Effector memory CD4-positive, alpha-beta T cell (primary cell): ENCODE data around the gene TEAD1.

Experiments used
- DNase-seq, 3 donors: peaks; one replicate each; pipeline ENCODE4 v3.0.0-alpha.2; 2020
- H3K27ac ChIP-seq: 2 replicates; pipeline ENCODE4 v1.7.0; 2013; ENCODE audit warnings: mild to moderate bottlenecking, low read length, moderate library complexity; ENCODE audit not compliant: insufficient read depth, poor library complexity, severe bottlenecking
- H3K27me3 ChIP-seq: replicated peaks from 2 replicates; pipeline ENCODE4 v1.7.0; 2013; ENCODE audit warnings: mild to moderate bottlenecking, low read length; ENCODE audit not compliant: insufficient read depth, control insufficient read depth, poor library complexity, severe bottlenecking
- H3K36me3 ChIP-seq: 2 replicates; pipeline ENCODE4 v1.7.0; 2013; ENCODE audit warnings: mild to moderate bottlenecking, low read length, moderate library complexity; ENCODE audit not compliant: control insufficient read depth, insufficient read depth
- H3K4me1 ChIP-seq: 2 replicates; pipeline ENCODE4 v1.7.0; 2013; ENCODE audit warnings: low read length, mild to moderate bottlenecking; ENCODE audit not compliant: control insufficient read depth, insufficient read depth, poor library complexity, severe bottlenecking
- H3K4me3 ChIP-seq: 2 replicates; pipeline ENCODE4 v1.7.0; 2013; ENCODE audit warnings: low read length, low read depth, mild to moderate bottlenecking; ENCODE audit not compliant: insufficient read depth, poor library complexity, severe bottlenecking
- H3K9me3 ChIP-seq: 2 replicates; pipeline ENCODE4 v1.7.0; 2013; ENCODE audit warnings: mild to moderate bottlenecking, low read length, moderate library complexity; ENCODE audit not compliant: control insufficient read depth

The TEAD1 gene

DNA sequence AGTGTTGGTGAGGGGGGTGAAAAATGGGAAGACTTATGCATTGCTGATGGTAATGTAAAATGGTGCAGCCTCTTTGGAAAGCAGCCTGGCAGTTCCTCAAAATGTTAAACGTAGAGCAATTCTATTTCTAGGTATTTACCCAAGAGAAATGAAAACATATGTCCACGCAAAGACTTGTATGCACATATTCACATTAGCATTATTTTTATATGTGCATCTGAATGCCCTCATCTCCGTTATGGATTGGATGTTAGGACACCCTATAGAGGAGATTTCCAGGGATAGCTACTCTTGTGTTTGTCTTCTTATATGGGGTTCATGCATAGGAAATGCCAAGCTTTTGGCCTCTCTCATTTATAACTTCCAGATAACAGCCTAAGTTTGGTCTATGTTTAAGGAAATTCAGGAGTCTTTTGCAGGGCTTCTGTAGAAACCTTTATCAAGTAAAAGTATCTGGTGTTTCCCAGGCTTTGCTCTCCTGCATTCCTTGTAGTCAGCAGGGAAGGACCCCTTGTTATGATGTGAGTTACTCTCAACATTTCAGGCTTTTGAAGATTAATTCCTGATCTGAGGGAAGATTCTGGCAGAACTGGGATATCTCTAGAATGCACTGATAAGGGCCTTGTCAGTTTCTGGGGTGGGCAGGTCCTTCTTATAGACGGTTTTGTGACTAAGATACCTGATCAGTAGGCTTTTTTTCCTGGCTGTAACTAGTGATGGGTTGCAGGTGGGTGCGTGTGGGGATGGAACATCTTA, 116.8 kb downstream of the TEAD1 start:
- Histone ChIP-seq H3K9me3 (no peaks in the 10 kb centered on the region), H3K27ac (no peak overlapping the region), H3K36me3 (no peaks in the 10 kb centered on the region), H3K4me1 (no peaks in the 10 kb centered on the region), H3K27me3 (peaks cover 2% of the 10 kb centered on the region), H3K4me3 (no peak overlapping the region)
- DNase-seq, result no peak

DNA sequence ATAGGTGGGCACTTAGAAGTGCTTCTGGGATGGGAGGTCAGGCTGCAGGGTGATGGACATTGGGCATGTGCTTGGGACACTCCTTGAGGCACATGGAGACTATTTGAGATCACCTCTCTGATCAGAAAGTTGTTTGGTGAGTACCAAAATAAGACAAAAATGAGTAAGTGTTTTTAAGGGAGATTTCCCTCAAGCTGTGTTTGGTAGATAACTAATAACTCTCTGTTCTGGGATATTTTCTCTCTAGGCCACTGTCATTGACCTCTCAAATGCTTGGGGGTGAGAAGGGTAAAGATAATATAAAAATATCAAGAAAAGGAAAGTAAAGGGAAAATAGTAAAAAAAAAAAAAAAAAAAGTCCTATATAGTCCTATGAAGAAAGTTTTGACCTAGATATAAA, 117.8 kb downstream of the TEAD1 start:
- H3K4me1 ChIP-seq, result no peaks in the 10 kb centered on the region
- no peak overlapping the region for H3K27ac ChIP-seq

GRCh38 chr11:12792590-12792989, 118.4 kb downstream of the TEAD1 start:
- H3K9me3 ChIP-seq, result no peaks in the 10 kb centered on the region
- no peak overlapping the region for H3K27ac ChIP-seq
- no peaks in the 10 kb centered on the region for H3K4me1 ChIP-seq
- no peak for DNase-seq
- peaks cover 2% of the 10 kb centered on the region for H3K27me3 ChIP-seq
- no peaks in the 10 kb centered on the region for H3K36me3 ChIP-seq
- no peak overlapping the region for H3K4me3 ChIP-seq

More for the DNA sequence above, 117.8 kb downstream of the TEAD1 start:
- Histone ChIP-seq H3K27me3 (peaks cover 2% of the 10 kb centered on the region), H3K36me3 (no peaks in the 10 kb centered on the region), H3K4me3 (no peak overlapping the region), H3K9me3 (no peaks in the 10 kb centered on the region)
- DNase-seq, result no peak

DNA sequence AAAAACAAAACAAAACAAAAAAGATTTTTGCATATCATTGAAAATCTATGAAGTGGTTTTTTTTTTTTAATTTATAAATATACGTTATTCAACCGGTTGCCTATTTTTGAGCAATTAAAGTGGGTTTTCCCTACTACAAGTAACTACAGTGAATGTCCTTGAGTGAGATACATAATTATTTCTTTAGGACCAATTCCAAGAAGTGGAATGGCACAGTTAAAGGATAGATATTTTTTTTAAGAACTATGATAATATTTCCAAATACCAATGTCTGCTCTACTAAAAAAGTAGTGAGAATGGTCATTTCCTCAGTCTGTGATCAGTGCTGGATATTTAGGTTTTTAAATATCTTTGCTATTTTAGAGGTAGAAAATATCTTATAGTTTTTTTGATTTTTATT, 118.8 kb downstream of the TEAD1 start:
- H3K27me3 ChIP-seq, result peaks cover 2% of the 10 kb centered on the region
- H3K36me3 ChIP-seq, result no peaks in the 10 kb centered on the region
- no peaks in the 10 kb centered on the region for H3K9me3 ChIP-seq
- no peak for DNase-seq
- H3K4me3 ChIP-seq, result no peak overlapping the region
- no peaks in the 10 kb centered on the region for H3K4me1 ChIP-seq
- H3K27ac ChIP-seq, result no peak overlapping the region

- no peak for DNase-seq
- Histone ChIP-seq H3K27ac (no peak overlapping the region), H3K27me3 (peaks cover 2% of the 10 kb centered on the region), H3K36me3 (no peaks in the 10 kb centered on the region), H3K4me3 (no peak overlapping the region), H3K9me3 (no peaks in the 10 kb centered on the region), H3K4me1 (no peaks in the 10 kb centered on the region)
Observed at GRCh38 chr11:12793506-12793905, 119.3 kb downstream of the TEAD1 start.

GRCh38 chr11:12794576-12795230, 120.5 kb downstream of the TEAD1 start:
- Histone ChIP-seq H3K9me3 (no peaks in the 10 kb centered on the region), H3K4me1 (no peaks in the 10 kb centered on the region), H3K4me3 (no peak overlapping the region), H3K36me3 (no peaks in the 10 kb centered on the region), H3K27me3 (peaks cover 2% of the 10 kb centered on the region), H3K27ac (no peak overlapping the region)
- no peak for DNase-seq

- Histone ChIP-seq H3K27me3 (no peaks in the 10 kb centered on the region), H3K4me1 (no peaks in the 10 kb centered on the region), H3K36me3 (no peaks in the 10 kb centered on the region), H3K27ac (no peak overlapping the region), H3K9me3 (no peaks in the 10 kb centered on the region), H3K4me3 (no peak overlapping the region)
- DNase-seq, result no peak
Observed at GRCh38 chr11:12797996-12798395, 123.8 kb downstream of the TEAD1 start.

- H3K27me3 ChIP-seq, result no peaks in the 10 kb centered on the region
- H3K4me3 ChIP-seq, result no peak overlapping the region
- DNase-seq, result no peak
- no peaks in the 10 kb centered on the region for H3K36me3 ChIP-seq
- no peak overlapping the region for H3K27ac ChIP-seq
- H3K9me3 ChIP-seq, result no peaks in the 10 kb centered on the region
- H3K4me1 ChIP-seq, result no peaks in the 10 kb centered on the region
Observed at GRCh38 chr11:12798609-12799011, 124.4 kb downstream of the TEAD1 start.

DNA sequence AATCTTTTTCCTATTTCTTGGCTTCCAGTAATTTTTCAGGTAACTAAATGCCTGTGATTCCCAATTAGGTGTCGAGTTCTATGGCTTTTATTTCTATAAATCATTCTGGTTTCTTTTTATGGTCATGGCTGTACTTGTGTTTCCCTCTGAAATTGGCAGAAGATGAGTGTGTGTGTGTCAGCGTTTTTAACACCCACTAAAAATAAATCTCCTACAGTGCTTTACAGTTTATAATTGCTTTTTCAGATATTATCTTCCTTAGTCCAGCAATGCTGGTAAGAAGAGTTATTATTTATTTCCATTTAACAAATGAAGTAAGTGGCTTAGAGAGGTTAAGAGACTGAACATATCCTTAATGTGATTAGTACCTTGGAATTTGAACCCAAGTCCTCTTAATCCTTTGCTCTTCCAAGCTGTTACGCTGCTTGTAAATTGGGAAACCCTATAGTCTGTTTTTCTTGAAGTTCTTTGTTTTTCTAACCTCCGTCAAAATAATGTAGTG, 125.2 kb downstream of the TEAD1 start:
- Histone ChIP-seq H3K27me3 (no peaks in the 10 kb centered on the region), H3K4me3 (no peak overlapping the region), H3K9me3 (no peaks in the 10 kb centered on the region), H3K27ac (no peak overlapping the region), H3K4me1 (no peaks in the 10 kb centered on the region), H3K36me3 (no peaks in the 10 kb centered on the region)
- DNase-seq, result no peak

DNA sequence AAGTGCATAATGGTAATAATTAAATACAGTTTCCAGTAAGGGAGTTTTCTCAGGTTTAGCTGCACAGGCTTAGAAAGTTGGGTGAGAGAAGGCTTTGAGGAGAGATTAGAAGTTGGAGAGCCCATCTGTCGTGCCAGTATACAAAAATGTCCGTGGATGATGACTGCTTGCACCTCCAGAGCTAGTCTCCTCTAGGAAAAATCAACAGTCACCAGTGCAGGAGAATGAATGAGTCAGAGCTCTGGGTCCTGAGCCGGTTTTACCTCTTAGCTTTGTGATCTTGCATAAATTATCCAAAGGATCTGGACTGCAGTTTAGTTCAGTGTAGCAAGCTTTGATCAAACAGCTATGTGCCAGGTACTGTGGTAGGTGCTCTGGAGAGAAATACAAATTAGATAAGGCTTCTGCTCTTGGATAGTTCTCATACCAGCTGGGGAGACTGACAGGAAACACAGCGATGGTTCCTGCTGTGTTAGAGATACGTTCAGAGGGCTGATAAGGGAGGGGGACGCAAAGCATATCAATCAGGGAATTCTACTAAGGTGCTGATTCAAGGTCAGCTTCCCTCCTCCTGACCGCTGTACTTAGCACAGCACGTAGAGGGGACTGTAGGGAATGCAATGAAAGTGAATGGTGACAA, 125.9 kb downstream of the TEAD1 start:
- no peak overlapping the region for H3K4me3 ChIP-seq
- no peaks in the 10 kb centered on the region for H3K9me3 ChIP-seq
- no peaks in the 10 kb centered on the region for H3K4me1 ChIP-seq
- H3K36me3 ChIP-seq, result no peaks in the 10 kb centered on the region
- no peaks in the 10 kb centered on the region for H3K27me3 ChIP-seq
- no peak overlapping the region for H3K27ac ChIP-seq
- no peak for DNase-seq
